AG04450 (cell line): ENCODE measurements around the gene STAG2. TPM values are rescaled to one million over a fixed set of nuclear protein-coding genes. Genes with fewer than 3 reads are reported as not detected.
"Not testable (repeated sequence)": the region's sequence is repeated elsewhere in the genome, so short reads cannot be mapped to it uniquely, and the experiment has no call there.

Source experiments
- CTCF ChIA-PET: fragments of 300-600, 350-600 bp; formaldehyde crosslinking; extraction: SDS; loops from one replicate; lab custom pipeline; 2022; ENCODE audit warnings: antibody characterized with exemption, inconsistent platforms; lab: Charles Lee
- POLR2A ChIA-PET: fragments of 350-600 bp; formaldehyde crosslinking; extraction: SDS; loops from one replicate; lab custom pipeline; 2021; ENCODE audit warnings: antibody characterized with exemption, inconsistent platforms; lab: Yijun Ruan, JAX
- DNase-seq: peaks from one replicate; pipeline ENCODE4 v3.0.0-alpha.2; 2011; ENCODE audit warnings: low read depth, low spot score
- H3K27ac ChIP-seq: one replicate; pipeline ENCODE4 v1.5.1; 2012; ENCODE audit warnings: low read depth, low read length, control low read depth
- H3K27me3 ChIP-seq: one replicate; pipeline ENCODE4 v1.6.0; 2012; ENCODE audit warnings: low read length; ENCODE audit not compliant: control insufficient read depth, insufficient read depth
- H3K4me3 ChIP-seq: 2 replicates; pipeline ENCODE4 v1.5.1; 2011; ENCODE audit warnings: mild to moderate bottlenecking, low read depth, low read length, control low read depth
- H3K9me3 ChIP-seq: 2 replicates; pipeline ENCODE4 v1.5.1; 2012; ENCODE audit warnings: low read length; ENCODE audit not compliant: control insufficient read depth, insufficient read depth
- polyA plus RNA-seq: library from polyadenylated mRNA; depleted of rRNA; stranded (reverse); fragments of >200 nt; gene quantifications from 2 replicates; pipeline ENCODE4 v1.2.3, GENCODE V29; 2011
- TF ChIP-seq, protein P1 (sequence below): IDR thresholded peaks from 2 replicates; pipeline ENCODE4 v1.5.1; 2011; ENCODE audit warnings: low read depth, low read length, control low read depth, inconsistent platforms

The STAG2 gene
- polyA plus RNA-seq, 1 experiment = 56.2 TPM

- DNase-seq = no peak
- CTCF ChIA-PET = no interaction called here
- TF ChIP-seq, protein P1, sequence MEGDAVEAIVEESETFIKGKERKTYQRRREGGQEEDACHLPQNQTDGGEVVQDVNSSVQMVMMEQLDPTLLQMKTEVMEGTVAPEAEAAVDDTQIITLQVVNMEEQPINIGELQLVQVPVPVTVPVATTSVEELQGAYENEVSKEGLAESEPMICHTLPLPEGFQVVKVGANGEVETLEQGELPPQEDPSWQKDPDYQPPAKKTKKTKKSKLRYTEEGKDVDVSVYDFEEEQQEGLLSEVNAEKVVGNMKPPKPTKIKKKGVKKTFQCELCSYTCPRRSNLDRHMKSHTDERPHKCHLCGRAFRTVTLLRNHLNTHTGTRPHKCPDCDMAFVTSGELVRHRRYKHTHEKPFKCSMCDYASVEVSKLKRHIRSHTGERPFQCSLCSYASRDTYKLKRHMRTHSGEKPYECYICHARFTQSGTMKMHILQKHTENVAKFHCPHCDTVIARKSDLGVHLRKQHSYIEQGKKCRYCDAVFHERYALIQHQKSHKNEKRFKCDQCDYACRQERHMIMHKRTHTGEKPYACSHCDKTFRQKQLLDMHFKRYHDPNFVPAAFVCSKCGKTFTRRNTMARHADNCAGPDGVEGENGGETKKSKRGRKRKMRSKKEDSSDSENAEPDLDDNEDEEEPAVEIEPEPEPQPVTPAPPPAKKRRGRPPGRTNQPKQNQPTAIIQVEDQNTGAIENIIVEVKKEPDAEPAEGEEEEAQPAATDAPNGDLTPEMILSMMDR = no peak
- POLR2A ChIA-PET = no interaction called here
- no peaks in the 10 kb centered on the region for H3K9me3 ChIP-seq
- no peaks in the 10 kb centered on the region for H3K27me3 ChIP-seq
- H3K27ac ChIP-seq = no peak overlapping the region
- H3K4me3 ChIP-seq = no peak overlapping the region
Observed at GRCh38 chrX:124113621-124114600, 152.4 kb downstream of the STAG2 start.

DNA sequence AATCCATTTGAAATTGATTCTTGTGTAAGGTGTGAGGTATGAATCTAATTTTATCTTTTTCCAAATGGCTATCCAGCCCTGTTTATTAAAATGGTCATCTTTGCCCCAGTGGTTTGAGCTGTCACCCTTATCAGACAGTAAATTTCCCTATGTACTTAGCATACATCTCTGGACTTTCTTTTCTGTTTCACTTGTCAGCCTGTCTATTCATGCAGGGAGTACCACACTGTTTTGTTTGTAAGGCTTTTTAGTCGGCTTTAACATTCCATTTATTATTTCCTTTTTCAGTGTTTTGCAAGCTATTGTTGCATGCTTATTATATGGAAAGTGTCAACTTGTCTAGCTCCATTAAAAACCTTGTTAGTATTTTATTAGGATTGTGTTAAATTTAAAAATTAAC lies 155.8 kb downstream of the STAG2 start:
- ChIA-PET POLR2A (no interaction called here), CTCF (no interaction called here)
- TF ChIP-seq, protein P1 = no peak
- H3K27me3 ChIP-seq = no peaks in the 10 kb centered on the region
- DNase-seq = no peak
- no peak overlapping the region for H3K27ac ChIP-seq
- no peak overlapping the region for H3K4me3 ChIP-seq
- no peaks in the 10 kb centered on the region for H3K9me3 ChIP-seq

DNA sequence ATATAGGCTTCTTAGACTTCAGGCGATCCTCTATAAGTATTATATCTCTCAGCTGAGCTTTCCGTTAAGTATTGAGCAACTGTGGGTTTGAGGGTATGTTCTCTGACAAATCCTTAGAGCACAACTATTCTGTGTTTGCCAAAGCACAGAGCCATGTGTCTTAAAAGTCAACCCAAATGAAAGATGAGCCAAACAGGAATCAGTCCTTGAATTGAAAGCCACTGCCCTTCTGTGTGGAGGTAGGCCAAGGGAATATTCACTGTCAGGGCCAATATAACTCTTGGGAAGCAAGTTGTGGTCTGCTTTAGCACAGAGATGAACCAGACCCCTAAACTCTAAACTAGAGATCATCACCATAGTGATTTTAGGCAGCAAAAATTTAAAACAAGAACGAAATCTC lies 164.0 kb downstream of the STAG2 start:
- Histone ChIP-seq H3K4me3 (no peak overlapping the region), H3K27me3 (no peaks in the 10 kb centered on the region), H3K27ac (no peak overlapping the region), H3K9me3 (no peaks in the 10 kb centered on the region)
- TF ChIP-seq, protein P1 = no peak
- POLR2A ChIA-PET = no interaction called here
- CTCF ChIA-PET = no interaction called here
- no peak for DNase-seq

GRCh38 chrX:124127496-124127895 lies 166.0 kb downstream of the STAG2 start:
- DNase-seq = no peak
- POLR2A ChIA-PET = no interaction called here
- TF ChIP-seq, protein P1 = no peak
- H3K4me3 ChIP-seq = no peak overlapping the region
- H3K9me3 ChIP-seq = no peaks in the 10 kb centered on the region
- no peaks in the 10 kb centered on the region for H3K27me3 ChIP-seq
- no peak overlapping the region for H3K27ac ChIP-seq
- CTCF ChIA-PET = no interaction called here

GRCh38 chrX:124132437-124132836 lies 170.9 kb downstream of the STAG2 start:
- H3K9me3 ChIP-seq, POLR2A ChIA-PET, H3K27me3 ChIP-seq, CTCF ChIA-PET, H3K4me3 ChIP-seq, H3K27ac ChIP-seq, DNase-seq: not testable (repeated sequence)
